GM18520 (cell line): ENCODE data around the gene SNX32.

Source experiments
- ATAC-seq: cut with Tn5 transposase; IDR thresholded peaks from one replicate; pipeline ENCODE4 v1.9.1; 2021; ENCODE audit not compliant: unreplicated experiment

Gene SNX32

GRCh38 chr11:65854852-65855837 is 21.4 kb downstream of the SNX32 start:
- no peak for ATAC-seq

DNA sequence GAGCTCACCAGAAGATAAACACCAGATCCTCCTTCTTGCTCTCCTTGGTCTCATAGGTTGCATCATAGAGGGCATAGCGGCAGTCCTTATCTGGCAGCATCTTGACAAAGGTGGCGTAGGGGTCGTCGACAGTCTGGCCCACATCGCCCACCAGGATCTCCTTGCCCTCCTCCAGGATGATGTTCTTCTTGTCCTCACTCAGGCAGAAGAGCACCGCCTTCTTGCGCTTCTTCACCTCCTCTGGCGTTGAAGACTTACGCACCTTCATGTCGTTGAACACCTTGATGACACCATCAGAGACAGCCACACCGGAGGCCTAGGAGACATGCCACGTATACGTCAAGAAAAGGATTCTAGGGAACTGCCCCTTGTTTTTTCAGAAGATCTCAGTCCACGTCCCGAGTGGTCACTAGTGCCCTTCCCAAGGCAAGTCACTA is 22.2 kb downstream of the SNX32 start:
- ATAC-seq, result no peak

DNA sequence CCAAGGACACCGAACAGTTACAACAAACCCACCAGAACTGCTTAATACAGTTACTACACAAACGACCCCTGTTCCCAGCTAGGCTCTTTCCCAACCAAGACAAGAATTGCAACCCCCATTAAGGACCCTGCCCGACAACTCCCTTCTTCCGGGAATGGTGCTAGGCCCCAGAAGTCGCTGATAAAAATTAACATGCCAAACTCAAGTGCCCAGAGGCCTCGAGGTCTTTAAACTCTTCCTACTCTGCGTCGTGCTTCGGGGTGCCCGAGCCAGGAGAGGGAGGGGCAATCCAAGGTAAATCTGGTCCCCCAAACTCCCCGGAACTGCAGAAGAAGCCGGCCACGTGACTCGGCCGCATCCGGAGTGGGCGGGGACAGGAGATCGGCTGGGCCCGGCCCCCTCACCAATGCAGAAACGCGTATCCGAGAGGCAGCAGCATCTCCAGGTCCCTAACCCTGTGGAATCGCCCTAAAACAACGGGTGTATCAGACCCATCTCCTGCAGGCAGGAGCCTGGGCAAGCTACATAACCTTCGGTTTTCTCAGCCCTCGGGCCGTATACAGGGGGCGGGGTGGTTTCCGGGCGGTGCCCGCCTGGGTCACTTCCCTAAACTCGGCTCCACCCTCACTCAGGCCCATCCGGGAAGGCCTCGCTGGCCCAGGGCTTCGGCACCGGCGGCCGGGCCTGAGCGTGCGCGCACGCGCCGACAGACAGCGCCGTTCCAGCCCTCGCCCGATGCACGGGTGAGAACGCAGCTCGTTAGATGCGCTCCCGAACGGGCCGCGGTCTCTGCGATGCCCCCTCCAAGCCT is 23.1 kb downstream of the SNX32 start:
- ATAC-seq, result peak; percentile 20

- no peak for ATAC-seq
These were observed 23.7 kb downstream of the SNX32 start for GRCh38 chr11:65857500-65857852.

DNA sequence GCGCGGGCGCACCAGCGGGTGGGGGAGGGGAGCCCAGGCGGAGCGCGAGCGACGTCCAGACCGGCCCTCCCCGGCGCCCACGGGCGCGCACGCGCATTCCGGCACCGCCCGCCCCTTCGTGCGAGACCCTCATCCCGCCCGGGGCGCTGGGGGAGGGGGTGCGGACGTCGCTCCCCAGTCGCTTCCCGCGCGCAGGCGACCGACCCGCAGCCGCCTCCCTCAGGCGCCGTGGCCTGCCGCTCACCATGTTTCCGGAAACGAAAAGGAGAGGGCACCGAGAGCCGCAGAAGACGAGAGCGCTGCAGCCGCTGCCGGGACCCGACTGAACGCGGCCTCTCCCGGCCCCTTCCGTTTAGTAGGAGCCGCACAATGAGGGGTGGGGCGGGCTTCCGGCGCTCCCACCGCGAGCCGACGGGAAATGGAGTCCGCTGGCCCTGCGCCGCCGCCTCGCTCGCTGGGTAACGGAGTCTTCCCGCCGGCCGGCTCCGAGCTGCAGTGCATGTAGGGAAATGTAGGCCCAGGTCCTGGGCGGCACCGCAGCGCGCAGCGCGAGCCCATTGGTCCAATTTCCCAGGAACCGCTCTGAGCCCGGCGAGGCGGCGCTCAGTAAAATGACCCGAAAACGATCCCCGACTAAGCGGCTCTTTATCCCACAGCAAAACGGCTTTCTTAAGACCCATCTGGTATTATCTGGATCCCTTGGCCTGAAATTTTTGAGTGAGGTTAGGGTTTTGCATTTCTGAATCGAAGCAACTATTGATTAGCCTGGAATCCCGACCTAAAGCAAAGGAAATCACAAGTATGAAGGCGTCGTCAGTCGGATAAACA is 24.3 kb downstream of the SNX32 start, which contains the start of gene CFL1:
TSS of gene CFL1 (minus strand) at position 328 of the 828 bp plus-strand sequence. CDS start at position 247, 81 bp downstream.
- peak; percentile 41 for ATAC-seq

GRCh38 chr11:65858681-65859087 is 24.9 kb downstream of the SNX32 start:
- ATAC-seq, result no peak

DNA sequence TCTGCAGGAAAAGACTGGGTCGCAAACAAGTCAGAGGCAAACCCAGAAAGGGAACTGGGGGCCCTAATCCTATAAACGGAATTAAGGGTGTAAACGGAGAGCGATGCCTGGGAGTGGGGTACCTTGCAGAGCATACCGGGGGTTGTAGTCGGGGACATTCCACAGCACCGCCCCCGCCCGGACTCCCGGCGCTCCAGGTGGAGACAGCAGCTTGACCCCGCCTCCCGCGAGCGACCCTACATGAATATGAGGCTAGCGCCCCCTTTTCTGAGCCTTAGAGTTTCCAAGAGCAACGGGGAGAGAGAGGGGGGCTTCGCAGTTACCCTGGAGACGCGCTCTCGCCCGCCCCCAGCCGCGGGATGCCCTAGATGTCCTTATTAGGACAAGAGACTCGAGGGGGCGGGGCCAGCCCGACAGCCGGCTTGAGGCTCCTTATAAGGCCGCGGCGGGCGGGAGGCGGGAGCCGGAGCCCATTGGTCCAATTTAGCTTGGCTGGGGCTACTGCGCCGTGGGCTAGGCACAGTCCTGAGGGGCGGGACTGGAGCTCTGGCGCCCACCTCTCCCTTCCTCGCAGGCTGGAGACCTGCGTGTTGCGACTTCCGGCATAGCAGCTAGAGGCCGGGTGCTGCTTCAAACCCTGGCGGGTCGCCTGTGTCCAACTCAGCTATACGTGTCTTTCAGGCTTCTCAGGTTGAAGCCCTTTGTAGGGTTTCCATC is 25.5 kb downstream of the SNX32 start:
- peak; percentile 48 for ATAC-seq

DNA sequence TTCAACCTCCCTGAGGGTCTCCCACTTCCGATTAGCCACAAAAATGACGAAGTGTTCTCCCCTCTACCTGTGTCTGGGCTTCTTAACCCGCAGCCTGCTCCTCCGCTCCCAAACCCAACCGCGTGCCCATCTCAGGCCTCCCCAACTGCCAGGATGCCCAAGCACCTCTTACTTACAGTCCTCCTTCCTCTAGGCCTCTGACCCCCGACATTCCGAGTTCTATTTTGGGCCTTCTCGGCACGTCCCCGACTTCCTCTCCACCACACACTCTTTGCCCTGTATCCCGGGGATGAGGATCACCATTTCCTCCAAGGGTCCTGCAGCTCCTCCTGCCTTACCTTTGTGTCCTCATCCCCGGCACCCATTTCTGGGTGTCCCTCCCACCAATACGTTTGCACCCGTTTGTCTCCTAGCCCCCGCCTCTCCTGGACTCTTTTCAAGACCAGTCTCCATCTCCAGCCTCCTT is 26.1 kb downstream of the SNX32 start:
- no peak for ATAC-seq

GRCh38 chr11:65860278-65861164 is 26.8 kb downstream of the SNX32 start, which contains the start of gene MUS81:
TSS of gene MUS81 (plus strand) at chr11:65860433. CDS start at chr11:65860754, 321 bp downstream.
- ATAC-seq, result peak; percentile 19

GRCh38 chr11:65861165-65861505 is 27.4 kb downstream of the SNX32 start:
- no peak for ATAC-seq

DNA sequence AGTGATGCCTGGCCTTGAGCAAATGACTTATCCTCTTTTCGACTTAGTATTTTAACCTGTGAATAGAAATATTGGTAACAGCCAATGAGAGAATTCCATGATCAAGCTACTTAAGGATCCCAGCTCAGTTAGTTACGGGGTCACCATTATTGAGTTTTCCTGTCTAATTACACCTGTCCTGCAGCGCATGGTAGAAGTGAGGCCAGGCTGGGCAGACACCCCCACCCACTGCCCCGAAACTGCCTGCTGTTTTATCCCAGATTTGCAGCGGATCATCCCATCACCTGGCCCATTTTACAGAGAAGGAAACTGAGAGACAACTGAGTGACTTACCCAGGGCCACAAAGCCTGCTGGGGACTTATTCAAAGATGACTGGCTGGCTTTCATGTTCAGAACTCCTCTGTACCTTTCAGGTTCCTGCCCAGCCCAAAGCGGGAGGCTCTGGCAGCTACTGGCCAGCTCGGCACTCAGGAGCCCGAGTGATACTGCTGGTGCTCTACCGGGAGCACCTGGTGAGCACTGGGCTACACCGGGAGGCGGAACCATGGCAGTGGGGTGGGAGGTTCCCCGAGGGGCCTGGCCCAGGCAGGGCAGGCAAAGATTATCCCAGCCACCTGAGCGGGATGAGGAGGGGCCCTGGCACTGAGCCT is 27.9 kb downstream of the SNX32 start:
- ATAC-seq, result no peak

DNA sequence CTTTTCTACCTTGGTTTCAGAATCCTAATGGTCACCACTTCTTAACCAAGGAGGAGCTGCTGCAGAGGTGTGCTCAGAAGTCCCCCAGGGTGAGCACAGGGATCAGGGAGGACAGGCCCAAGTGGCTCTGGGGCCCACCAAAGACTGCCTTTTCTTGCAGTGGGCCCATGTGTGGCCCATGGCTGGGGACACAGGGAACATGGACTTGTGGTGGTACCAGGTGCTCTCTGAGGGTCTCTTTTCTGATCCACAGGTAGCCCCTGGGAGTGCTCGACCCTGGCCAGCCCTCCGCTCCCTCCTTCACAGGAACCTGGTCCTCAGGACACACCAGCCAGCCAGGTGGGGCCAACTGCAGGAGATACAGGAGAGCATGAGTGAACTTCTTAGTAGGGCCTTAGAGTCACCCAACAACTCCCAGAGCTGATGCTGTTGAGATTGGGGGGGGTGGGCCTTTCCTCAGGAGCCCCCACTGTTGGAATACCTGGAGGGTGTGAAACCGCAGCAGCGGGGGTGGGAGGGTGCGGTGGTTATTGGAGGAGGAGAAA is 28.5 kb downstream of the SNX32 start:
- ATAC-seq, result no peak

GRCh38 chr11:65862941-65863888 is 29.5 kb downstream of the SNX32 start:
- no peak for ATAC-seq

GRCh38 chr11:65863889-65864705 is 30.3 kb downstream of the SNX32 start:
- ATAC-seq, result no peak

DNA sequence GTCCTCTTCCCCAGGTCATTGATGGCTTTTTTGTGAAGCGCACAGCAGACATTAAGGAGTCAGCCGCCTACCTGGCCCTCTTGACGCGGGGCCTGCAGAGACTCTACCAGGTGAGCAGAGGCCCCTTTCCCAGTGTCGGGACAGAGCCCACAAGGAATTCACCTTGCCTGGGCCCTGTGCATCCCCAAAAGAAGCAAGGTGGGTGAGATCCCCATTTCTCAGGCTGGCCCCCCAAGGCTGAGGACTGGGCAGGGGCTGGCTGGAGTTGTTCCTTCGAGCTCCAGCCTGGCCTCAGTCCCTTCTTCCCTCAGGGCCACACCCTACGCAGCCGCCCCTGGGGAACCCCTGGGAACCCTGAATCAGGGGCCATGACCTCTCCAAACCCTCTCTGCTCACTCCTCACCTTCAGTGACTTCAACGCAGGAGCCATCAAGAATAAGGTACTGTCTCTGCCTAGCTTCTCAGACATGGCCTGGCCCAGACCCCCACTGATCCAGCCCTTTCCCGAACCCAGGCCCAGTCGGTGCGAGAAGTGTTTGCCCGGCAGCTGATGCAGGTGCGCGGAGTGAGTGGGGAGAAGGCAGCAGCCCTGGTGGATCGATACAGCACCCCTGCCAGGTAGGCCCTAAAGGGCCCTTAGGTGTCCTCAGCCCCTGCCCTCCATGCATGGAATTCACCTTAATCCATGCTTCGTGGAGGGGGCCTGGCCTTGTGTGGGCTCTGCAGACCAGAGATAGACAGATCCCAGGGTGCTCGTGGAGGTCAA is 31.1 kb downstream of the SNX32 start:
- no peak for ATAC-seq
